HepG2 (cell line): ENCODE measurements around the gene LARP1. TPM values are rescaled to one million over a fixed set of nuclear protein-coding genes. Genes with fewer than 3 reads are reported as not detected.

Experiments
- IKZF1 ChIP-seq: fragments of 450-650 bp; IDR thresholded peaks from 2 replicates; pipeline ENCODE4 v1.7.1; 2016
- MED1 ChIP-seq: sonication (generic); formaldehyde crosslinking; IDR thresholded peaks from 2 replicates; pipeline ENCODE4 v1.4.0; 2020; ENCODE audit warnings: missing genetic modification reagents
- NAIF1 ChIP-seq: sonication (generic); formaldehyde crosslinking; IDR thresholded peaks from 2 replicates; pipeline ENCODE4 v1.5.0; 2020; ENCODE audit warnings: mild to moderate bottlenecking, missing genetic modification reagents, borderline replicate concordance
- PAX8 ChIP-seq: sonication (generic); formaldehyde crosslinking; IDR thresholded peaks from 2 replicates; pipeline ENCODE4 v1.8.0; 2022; ENCODE audit warnings: mild to moderate bottlenecking, missing genetic modification reagents, borderline replicate concordance
- polyA plus RNA-seq, 8 experiments: library from polyadenylated mRNA; depleted of rRNA in 3 of 8; stranded (reverse) in 7 of 8; unstranded in 1 of 8; fragments of >200 nt; fragmentation: Illumina TruSeq in 4 of 8; extraction: Trizol in 4 of 8; gene quantifications; 2 replicates each; pipeline versions ENCODE4 v1.2.1 to v1.2.3, GENCODE V29; 2011 to 2016; ENCODE audit warnings: low read depth in 4 of 8, missing spikeins in 1 of 8, mixed read lengths in 1 of 8; ENCODE audit not compliant: insufficient read depth in 1 of 8
- total RNA-seq, 5 experiments: library from RNA; depleted of rRNA; stranded (reverse); fragments of >200 nt; fragmentation: Illumina TruSeq; extraction: Trizol; gene quantifications; 2 replicates each; pipeline ENCODE4 v1.2.3, GENCODE V29; 2016; ENCODE audit warnings: low read depth in 1 of 5
- TF ChIP-seq, protein P1 (sequence below), 2 experiments: fragments of 450-650 bp in 1 of 2; sonication (generic) in 1 of 2; formaldehyde crosslinking in 1 of 2; IDR thresholded peaks; 2 replicates each; pipeline versions ENCODE4 v1.6.1 to v1.8.0; 2016 to 2022; ENCODE audit warnings: antibody characterized with exemption in 1 of 2, mild to moderate bottlenecking in 1 of 2, missing genetic modification reagents in 1 of 2
- TF ChIP-seq, protein P2 (sequence below): sonication (generic); formaldehyde crosslinking; IDR thresholded peaks from 2 replicates; pipeline ENCODE4 v1.4.0; 2020; ENCODE audit warnings: missing genetic modification reagents
- TF ChIP-seq, protein P3 (sequence below): sonication (generic); formaldehyde crosslinking; IDR thresholded peaks from 2 replicates; pipeline ENCODE4 v1.8.0; 2022; ENCODE audit warnings: missing genetic modification reagents, low read depth, mild to moderate bottlenecking, borderline replicate concordance
- TF ChIP-seq, protein P4 (sequence below): IDR thresholded peaks from 2 replicates; pipeline ENCODE4 v1.6.1; 2012; ENCODE audit warnings: low read depth, low read length, improper control_type of control experiment

Gene LARP1
- total and polyA plus RNA-seq, 2 of the 13 experiments (the other 11 are each of a cell fraction or from before 2014, with no cell fraction given), result 45.2 to 61.4 TPM

DNA sequence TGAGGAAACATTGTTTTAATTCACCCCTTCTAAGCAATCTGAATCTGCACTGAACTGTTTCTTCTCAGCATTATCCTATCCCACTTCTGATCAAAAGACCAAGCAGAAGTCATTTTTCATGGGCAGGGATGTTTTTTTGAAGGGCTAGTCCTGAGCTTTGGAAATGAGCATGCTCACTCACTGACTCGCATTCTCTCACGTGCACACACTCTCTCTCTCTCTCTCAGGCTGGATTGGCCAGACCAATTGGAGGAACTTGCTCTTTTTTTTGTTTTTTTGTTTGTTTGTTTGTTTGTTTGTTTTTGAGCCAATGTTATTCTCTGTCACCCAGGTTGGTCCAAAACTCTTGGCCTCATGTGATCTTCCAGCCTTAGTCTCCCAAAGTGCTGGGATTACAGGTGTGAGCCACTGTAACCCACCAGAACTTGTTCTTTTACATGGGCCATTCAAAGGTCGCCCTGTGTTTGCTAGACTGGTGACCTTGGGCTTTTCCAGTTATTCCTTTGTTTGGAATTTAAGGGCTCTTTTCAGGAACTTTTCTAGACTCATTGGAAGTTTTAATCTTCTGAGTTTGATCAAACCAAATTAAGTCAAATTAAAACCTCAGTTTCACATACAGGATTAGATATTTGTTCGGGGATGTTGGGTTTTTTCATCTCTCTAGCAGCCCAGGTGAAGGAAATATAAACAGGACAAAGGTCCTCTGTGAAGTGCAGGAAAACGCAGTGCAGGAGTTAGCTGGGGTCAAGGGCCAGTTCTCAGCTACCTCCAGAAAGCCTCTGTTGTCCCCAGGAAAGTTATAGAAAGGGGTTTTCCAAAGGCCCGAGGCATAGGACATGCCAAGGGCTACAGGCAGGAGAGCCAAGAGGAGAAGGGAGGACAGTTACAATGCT, 82.1 kb downstream of the LARP1 start (continued):
- TF ChIP-seq, protein P1, sequence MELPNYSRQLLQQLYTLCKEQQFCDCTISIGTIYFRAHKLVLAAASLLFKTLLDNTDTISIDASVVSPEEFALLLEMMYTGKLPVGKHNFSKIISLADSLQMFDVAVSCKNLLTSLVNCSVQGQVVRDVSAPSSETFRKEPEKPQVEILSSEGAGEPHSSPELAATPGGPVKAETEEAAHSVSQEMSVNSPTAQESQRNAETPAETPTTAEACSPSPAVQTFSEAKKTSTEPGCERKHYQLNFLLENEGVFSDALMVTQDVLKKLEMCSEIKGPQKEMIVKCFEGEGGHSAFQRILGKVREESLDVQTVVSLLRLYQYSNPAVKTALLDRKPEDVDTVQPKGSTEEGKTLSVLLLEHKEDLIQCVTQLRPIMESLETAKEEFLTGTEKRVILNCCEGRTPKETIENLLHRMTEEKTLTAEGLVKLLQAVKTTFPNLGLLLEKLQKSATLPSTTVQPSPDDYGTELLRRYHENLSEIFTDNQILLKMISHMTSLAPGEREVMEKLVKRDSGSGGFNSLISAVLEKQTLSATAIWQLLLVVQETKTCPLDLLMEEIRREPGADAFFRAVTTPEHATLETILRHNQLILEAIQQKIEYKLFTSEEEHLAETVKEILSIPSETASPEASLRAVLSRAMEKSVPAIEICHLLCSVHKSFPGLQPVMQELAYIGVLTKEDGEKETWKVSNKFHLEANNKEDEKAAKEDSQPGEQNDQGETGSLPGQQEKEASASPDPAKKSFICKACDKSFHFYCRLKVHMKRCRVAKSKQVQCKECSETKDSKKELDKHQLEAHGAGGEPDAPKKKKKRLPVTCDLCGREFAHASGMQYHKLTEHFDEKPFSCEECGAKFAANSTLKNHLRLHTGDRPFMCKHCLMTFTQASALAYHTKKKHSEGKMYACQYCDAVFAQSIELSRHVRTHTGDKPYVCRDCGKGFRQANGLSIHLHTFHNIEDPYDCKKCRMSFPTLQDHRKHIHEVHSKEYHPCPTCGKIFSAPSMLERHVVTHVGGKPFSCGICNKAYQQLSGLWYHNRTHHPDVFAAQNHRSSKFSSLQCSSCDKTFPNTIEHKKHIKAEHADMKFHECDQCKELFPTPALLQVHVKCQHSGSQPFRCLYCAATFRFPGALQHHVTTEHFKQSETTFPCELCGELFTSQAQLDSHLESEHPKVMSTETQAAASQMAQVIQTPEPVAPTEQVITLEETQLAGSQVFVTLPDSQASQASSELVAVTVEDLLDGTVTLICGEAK (IDR thresholded peaks at IDR 0.05), result no peak
- TF ChIP-seq, protein P1 (CRISPR knock-in tag; IDR thresholded peaks at IDR 0.05), result no peak
- TF ChIP-seq IKZF1 (no peak), MED1 (CRISPR knock-in tag) (peak; percentile 31), PAX8 (no peak), NAIF1 (CRISPR knock-in tag) (peak; percentile 59; the same call in 1 of the 2 replicates)
- TF ChIP-seq, protein P2, sequence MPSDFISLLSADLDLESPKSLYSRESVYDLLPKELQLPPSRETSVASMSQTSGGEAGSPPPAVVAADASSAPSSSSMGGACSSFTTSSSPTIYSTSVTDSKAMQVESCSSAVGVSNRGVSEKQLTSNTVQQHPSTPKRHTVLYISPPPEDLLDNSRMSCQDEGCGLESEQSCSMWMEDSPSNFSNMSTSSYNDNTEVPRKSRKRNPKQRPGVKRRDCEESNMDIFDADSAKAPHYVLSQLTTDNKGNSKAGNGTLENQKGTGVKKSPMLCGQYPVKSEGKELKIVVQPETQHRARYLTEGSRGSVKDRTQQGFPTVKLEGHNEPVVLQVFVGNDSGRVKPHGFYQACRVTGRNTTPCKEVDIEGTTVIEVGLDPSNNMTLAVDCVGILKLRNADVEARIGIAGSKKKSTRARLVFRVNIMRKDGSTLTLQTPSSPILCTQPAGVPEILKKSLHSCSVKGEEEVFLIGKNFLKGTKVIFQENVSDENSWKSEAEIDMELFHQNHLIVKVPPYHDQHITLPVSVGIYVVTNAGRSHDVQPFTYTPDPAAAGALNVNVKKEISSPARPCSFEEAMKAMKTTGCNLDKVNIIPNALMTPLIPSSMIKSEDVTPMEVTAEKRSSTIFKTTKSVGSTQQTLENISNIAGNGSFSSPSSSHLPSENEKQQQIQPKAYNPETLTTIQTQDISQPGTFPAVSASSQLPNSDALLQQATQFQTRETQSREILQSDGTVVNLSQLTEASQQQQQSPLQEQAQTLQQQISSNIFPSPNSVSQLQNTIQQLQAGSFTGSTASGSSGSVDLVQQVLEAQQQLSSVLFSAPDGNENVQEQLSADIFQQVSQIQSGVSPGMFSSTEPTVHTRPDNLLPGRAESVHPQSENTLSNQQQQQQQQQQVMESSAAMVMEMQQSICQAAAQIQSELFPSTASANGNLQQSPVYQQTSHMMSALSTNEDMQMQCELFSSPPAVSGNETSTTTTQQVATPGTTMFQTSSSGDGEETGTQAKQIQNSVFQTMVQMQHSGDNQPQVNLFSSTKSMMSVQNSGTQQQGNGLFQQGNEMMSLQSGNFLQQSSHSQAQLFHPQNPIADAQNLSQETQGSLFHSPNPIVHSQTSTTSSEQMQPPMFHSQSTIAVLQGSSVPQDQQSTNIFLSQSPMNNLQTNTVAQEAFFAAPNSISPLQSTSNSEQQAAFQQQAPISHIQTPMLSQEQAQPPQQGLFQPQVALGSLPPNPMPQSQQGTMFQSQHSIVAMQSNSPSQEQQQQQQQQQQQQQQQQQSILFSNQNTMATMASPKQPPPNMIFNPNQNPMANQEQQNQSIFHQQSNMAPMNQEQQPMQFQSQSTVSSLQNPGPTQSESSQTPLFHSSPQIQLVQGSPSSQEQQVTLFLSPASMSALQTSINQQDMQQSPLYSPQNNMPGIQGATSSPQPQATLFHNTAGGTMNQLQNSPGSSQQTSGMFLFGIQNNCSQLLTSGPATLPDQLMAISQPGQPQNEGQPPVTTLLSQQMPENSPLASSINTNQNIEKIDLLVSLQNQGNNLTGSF (CRISPR knock-in tag), result no peak
- TF ChIP-seq, protein P3, sequence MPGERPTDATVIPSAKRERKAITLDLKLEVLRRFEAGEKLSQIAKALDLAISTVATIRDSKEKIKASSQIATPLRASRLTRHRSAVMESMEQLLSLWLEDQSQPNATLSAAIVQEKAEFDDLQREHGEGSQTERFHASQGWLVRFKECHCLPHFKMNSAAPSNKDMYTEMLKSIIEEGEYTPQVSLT (CRISPR knock-in tag), result no peak
- TF ChIP-seq, protein P4, sequence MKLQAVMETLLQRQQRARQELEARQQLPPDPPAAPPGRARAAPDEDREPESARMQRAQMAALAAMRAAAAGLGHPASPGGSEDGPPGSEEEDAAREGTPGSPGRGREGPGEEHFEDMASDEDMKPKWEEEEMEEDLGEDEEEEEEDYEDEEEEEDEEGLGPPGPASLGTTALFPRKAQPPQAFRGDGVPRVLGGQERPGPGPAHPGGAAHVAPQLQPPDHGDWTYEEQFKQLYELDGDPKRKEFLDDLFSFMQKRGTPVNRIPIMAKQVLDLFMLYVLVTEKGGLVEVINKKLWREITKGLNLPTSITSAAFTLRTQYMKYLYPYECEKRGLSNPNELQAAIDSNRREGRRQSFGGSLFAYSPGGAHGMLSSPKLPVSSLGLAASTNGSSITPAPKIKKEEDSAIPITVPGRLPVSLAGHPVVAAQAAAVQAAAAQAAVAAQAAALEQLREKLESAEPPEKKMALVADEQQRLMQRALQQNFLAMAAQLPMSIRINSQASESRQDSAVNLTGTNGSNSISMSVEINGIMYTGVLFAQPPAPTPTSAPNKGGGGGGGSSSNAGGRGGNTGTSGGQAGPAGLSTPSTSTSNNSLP, result no peak
